Panc1 (cell line): ENCODE data around the gene SETDB1. TPM values are rescaled to one million over a fixed set of nuclear protein-coding genes. Genes with fewer than 3 reads are reported as not detected.

Experiments
- ATAC-seq: fragments of 200-7000 bp; cut with Tn5 transposase; 2 replicates; pipeline ENCODE4 v1.9.1; 2020; ENCODE audit warnings: mild to moderate bottlenecking, moderate library complexity
- BruUV-seq: library from RNA; stranded (reverse); fragments of 400-500 nt; replicated peaks from 2 replicates; lab custom pipeline; 2021; lab: Mats Ljungman, UMichigan
- CTCF ChIA-PET: fragments of 300-600 bp; sonication (Branson Sonifier 250); formaldehyde crosslinking; loops from one replicate; lab custom pipeline; 2022; ENCODE audit warnings: antibody characterized with exemption; lab: Charles Lee
- POLR2A ChIA-PET: fragments of 300-600 bp; sonication (Branson Sonifier 250); formaldehyde crosslinking; loops from one replicate; lab custom pipeline; 2022; ENCODE audit warnings: antibody characterized with exemption; lab: Charles Lee
- DNase-seq: peaks from one replicate; pipeline ENCODE4 v3.0.0-alpha.2; 2010; ENCODE audit warnings: low read depth, low spot score
- H3K27ac ChIP-seq: 2 replicates; pipeline ENCODE4 v1.5.1; 2011; ENCODE audit warnings: mild to moderate bottlenecking, low read length, inconsistent platforms
- H3K27me3 ChIP-seq: fragments of 200-500 bp; sonication (Bioruptor generic); 2 replicates; pipeline ENCODE4 v1.6.0; 2014; ENCODE audit warnings: low read length, inconsistent platforms; ENCODE audit not compliant: control insufficient read depth, insufficient read depth
- H3K36me3 ChIP-seq: fragments of 200-500 bp; sonication (Bioruptor generic); 2 replicates; pipeline ENCODE4 v1.5.1; 2014; ENCODE audit warnings: inconsistent platforms, mild to moderate bottlenecking, low read length, moderate library complexity; ENCODE audit not compliant: control insufficient read depth, insufficient read depth
- H3K4me1 ChIP-seq: 2 replicates; pipeline ENCODE4 v1.5.1; 2011; ENCODE audit warnings: inconsistent platforms, mild to moderate bottlenecking, low read length, moderate library complexity; ENCODE audit not compliant: control insufficient read depth, insufficient read depth
- H3K4me3 ChIP-seq, 2 experiments: 2 replicates each; pipeline ENCODE4 v1.5.1; 2011 to 2012; ENCODE audit warnings: low read depth in 2 of 2, low read length in 2 of 2, mild to moderate bottlenecking in 2 of 2, inconsistent platforms in 1 of 2, moderate library complexity in 1 of 2
- H3K9me3 ChIP-seq: fragments of 200-500 bp; sonication (Bioruptor generic); 2 replicates; pipeline ENCODE4 v1.5.1; 2014; ENCODE audit warnings: low read depth, mild to moderate bottlenecking, inconsistent platforms, low read length, moderate library complexity; ENCODE audit not compliant: control insufficient read depth, insufficient read depth
- CTCF ChIP-seq: fragments of 450-650 bp; IDR thresholded peaks from 2 replicates; pipeline ENCODE4 v1.5.1; 2017; ENCODE audit warnings: mild to moderate bottlenecking
- POLR2AphosphoS5 ChIP-seq: IDR thresholded peaks from 2 replicates; pipeline ENCODE4 v1.6.1; 2012; ENCODE audit warnings: mild to moderate bottlenecking, low read depth, low read length, moderate library complexity
- SIN3A ChIP-seq: IDR thresholded peaks from 2 replicates; pipeline ENCODE4 v1.6.1; 2012; ENCODE audit warnings: low read depth, mild to moderate bottlenecking, low read length, moderate library complexity, borderline replicate concordance; ENCODE audit not compliant: insufficient read depth
- TCF7L2 ChIP-seq: IDR thresholded peaks from 2 replicates; pipeline ENCODE4 v1.6.1; 2011; ENCODE audit warnings: mild to moderate bottlenecking, low read depth, low read length, inconsistent platforms
- in situ Hi-C: cut with HindIII; loops from 2 replicates; pipeline ENCODE4 v1.10.0; 2016; ENCODE audit warnings: low sequenced_read_pairs, low pct_unique_long_range_greater_than_20kb
- intact Hi-C: fragments of 100-400 bp; cut with micrococcal nuclease; formaldehyde crosslinking; loops from one replicate; pipeline ENCODE4 v1.10.0; 2022; ENCODE audit not compliant: unreplicated experiment
- total RNA-seq: library from RNA; stranded (reverse); gene quantifications from one replicate; pipeline ENCODE4 v1.2.1, GENCODE V29; 2021; ENCODE audit not compliant: unreplicated experiment
- TF ChIP-seq, protein P1 (sequence below), 2 experiments: IDR thresholded peaks; 2 replicates each; pipeline ENCODE4 v1.6.1; 2011 to 2012; ENCODE audit warnings: low read depth in 2 of 2, control low read depth in 1 of 2, low read length in 1 of 2, mild to moderate bottlenecking in 1 of 2, moderate library complexity in 1 of 2; ENCODE audit not compliant: insufficient read depth in 1 of 2

SETDB1 gene
- total RNA-seq, 1 experiment from 2014 or later = 43.3 TPM

DNA sequence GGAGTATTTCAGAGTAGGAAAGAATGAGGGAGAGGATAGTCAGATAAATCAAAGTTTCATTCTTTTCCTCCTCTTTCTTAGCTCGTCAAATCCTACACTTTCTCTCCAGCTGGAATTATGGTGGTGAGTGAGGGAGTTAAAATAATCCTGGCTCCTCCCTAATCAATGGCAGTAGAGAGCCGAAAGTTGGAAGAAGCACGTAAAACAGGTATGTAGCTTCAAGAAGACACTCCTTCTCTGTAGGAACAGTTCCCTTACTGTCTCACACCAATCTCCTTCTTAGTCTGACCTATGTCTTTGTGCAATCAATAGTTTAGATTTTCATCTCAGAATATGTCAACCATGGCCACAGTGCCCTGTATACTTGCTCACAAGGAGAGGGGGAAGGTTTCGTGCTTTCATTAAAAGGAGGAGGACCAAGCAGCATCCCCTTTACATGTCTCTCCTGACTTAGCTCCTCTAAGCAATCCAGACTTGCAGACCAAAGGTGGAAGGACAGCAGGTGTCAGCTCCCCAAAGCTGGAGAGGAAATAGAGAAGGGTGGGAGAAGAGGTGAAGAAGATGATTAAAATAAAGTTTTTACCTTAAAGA, 79.7 kb downstream of the SETDB1 start:
- no peaks in the 10 kb centered on the region for H3K36me3 ChIP-seq
- CTCF ChIA-PET = interaction anchor here (0.5 to 1.5 kb wide), 6 partner anchors 9 to 750 kb away, joined by 3 to 13 read pairs (median 5); no protein-coding TSS in a partner anchor
- no TSS peak for BruUV-seq
- ATAC-seq (0 out of 2 replicates have a peak, but pooled peaks have one; percentile 7), DNase-seq (no peak)
- H3K4me3 ChIP-seq = peak overlapping the region; percentile 91 to 95
- POLR2A ChIA-PET = interaction anchor here (0.6 to 1.1 kb wide), 7 partner anchors 12 to 667 kb away, joined by 3 to 11 read pairs (median 5); no protein-coding TSS in a partner anchor
- peaks cover 7% of the 10 kb centered on the region for H3K4me1 ChIP-seq
- H3K27me3 ChIP-seq = no peaks in the 10 kb centered on the region
- peak overlapping the region; percentile 90 for H3K27ac ChIP-seq
- TF ChIP-seq, protein P1, sequence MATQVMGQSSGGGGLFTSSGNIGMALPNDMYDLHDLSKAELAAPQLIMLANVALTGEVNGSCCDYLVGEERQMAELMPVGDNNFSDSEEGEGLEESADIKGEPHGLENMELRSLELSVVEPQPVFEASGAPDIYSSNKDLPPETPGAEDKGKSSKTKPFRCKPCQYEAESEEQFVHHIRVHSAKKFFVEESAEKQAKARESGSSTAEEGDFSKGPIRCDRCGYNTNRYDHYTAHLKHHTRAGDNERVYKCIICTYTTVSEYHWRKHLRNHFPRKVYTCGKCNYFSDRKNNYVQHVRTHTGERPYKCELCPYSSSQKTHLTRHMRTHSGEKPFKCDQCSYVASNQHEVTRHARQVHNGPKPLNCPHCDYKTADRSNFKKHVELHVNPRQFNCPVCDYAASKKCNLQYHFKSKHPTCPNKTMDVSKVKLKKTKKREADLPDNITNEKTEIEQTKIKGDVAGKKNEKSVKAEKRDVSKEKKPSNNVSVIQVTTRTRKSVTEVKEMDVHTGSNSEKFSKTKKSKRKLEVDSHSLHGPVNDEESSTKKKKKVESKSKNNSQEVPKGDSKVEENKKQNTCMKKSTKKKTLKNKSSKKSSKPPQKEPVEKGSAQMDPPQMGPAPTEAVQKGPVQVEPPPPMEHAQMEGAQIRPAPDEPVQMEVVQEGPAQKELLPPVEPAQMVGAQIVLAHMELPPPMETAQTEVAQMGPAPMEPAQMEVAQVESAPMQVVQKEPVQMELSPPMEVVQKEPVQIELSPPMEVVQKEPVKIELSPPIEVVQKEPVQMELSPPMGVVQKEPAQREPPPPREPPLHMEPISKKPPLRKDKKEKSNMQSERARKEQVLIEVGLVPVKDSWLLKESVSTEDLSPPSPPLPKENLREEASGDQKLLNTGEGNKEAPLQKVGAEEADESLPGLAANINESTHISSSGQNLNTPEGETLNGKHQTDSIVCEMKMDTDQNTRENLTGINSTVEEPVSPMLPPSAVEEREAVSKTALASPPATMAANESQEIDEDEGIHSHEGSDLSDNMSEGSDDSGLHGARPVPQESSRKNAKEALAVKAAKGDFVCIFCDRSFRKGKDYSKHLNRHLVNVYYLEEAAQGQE (IDR thresholded peaks at IDR 0.05; ENCODE audit: insufficient read depth in 1 of 2, low read depth in 2 of 2, low read length in 1 of 2) = no peak
- TF ChIP-seq TCF7L2 (no peak), CTCF (no peak), SIN3A (no peak), POLR2AphosphoS5 (no peak)
- intact Hi-C loops (no loop called here), in situ Hi-C loops (no loop called here)
- no peaks in the 10 kb centered on the region for H3K9me3 ChIP-seq

- intact Hi-C loops = no loop called here
These were observed 80.3 kb downstream of the SETDB1 start, which contains the start of gene MINDY1 for GRCh38 chr1:151006327-151007052. Gene MINDY1, minus strand, starts transcription at chr1:151006902. Its CDS starts 4,285 bp downstream, at chr1:151002617.

More at GRCh38 chr1:151006327-151007052, 80.3 kb downstream of the SETDB1 start, which contains the start of gene MINDY1:
- TSS peak; percentile 75 for BruUV-seq
- ChIA-PET POLR2A (interaction anchor here (0.5 to 1.1 kb wide), 7 partner anchors 26 to 667 kb away, joined by 3 to 11 read pairs (median 5); no protein-coding TSS in a partner anchor), CTCF (interaction anchor here (0.5 to 1.5 kb wide), 9 partner anchors 10 to 751 kb away, joined by 3 to 13 read pairs (median 4); no protein-coding TSS in a partner anchor)
- in situ Hi-C loops = no loop called here
- Histone ChIP-seq H3K4me3 (peak within 1 kb of the TSS; percentile 91 to 95), H3K9me3 (no peaks in the 10 kb centered on the region), H3K36me3 (no peaks in the 10 kb centered on the region), H3K4me1 (peaks cover 7% of the 10 kb centered on the region), H3K27ac (peak within 1 kb of the TSS; percentile 90), H3K27me3 (no peaks in the 10 kb centered on the region)
- peak; percentile 88 for ATAC-seq
- no peak for DNase-seq
- TF ChIP-seq POLR2AphosphoS5 = no peak
- TF ChIP-seq, protein P1 (IDR thresholded peaks at IDR 0.05; ENCODE audit: insufficient read depth in 1 of 2, low read depth in 2 of 2, low read length in 1 of 2) = peak in 1 of 2 experiments; percentile 28; a peak in 1 of 4 replicates
- no peak for TF ChIP-seq SIN3A
- no peak for TF ChIP-seq TCF7L2
- TF ChIP-seq CTCF = peak; percentile 71; the same call in 1 of the 2 replicates
